Measurements from ENCODE around the gene CTU1. TPM values are rescaled to one million over a fixed set of nuclear protein-coding genes. Genes with fewer than 3 reads are reported as not detected.

The CTU1 gene
- total RNA-seq, 2 experiments from 2014 or later, result 10.6 to 11.1 TPM

DNA sequence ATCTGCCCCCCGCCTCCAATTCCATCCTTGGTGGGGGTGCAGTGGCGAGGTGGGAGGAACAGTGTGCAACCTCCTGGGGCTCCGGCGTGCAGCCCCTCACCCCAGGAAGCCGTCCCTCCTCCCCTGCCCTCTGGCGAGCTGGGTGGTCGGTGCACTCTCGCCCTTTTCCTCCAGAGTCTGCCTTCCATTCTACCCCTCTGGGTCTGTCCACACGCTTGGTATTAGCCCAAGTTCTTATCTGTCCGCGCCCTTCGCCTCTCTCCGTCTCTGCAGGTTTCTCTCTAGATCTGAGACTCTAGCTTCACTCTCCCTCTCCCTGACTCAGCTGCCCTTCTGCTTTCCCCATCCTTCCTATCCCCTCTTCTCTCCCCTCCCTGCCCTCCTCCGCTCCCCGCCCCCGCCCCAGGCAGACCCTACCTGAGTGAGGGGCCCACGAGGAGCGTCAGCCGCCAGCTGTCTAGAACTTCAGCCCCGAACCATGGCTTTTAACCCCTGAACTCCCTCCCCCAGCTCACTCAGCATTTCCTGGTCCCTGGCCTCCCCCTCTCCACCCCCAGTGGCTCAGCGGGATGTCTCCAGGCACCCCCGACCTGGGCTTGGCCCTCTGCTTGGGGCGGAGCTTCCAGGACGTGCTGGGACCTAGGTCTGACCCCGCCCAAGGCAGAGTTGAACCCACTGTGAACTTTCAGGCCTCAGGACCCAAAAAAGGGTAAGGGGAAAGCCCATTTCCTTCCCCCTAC, 42.8 kb downstream of the CTU1 start:
- H3K36me3 Mint-ChIP-seq (ENCODE audit: low read depth), result no peaks in the 10 kb centered on the region
- H3K27ac Mint-ChIP-seq, result no peak overlapping the region
- CTCF ChIA-PET, result no interaction called here
- H3K4me1 Mint-ChIP-seq (ENCODE audit: low read depth), result peaks cover 2% of the 10 kb centered on the region
- peaks cover 33% of the 10 kb centered on the region for H3K27me3 Mint-ChIP-seq
- DNase-seq (no peak), ATAC-seq (no peak)
- H3K4me3 Mint-ChIP-seq, result peak overlapping the region; percentile 10
- TF ChIP-seq, protein P1, sequence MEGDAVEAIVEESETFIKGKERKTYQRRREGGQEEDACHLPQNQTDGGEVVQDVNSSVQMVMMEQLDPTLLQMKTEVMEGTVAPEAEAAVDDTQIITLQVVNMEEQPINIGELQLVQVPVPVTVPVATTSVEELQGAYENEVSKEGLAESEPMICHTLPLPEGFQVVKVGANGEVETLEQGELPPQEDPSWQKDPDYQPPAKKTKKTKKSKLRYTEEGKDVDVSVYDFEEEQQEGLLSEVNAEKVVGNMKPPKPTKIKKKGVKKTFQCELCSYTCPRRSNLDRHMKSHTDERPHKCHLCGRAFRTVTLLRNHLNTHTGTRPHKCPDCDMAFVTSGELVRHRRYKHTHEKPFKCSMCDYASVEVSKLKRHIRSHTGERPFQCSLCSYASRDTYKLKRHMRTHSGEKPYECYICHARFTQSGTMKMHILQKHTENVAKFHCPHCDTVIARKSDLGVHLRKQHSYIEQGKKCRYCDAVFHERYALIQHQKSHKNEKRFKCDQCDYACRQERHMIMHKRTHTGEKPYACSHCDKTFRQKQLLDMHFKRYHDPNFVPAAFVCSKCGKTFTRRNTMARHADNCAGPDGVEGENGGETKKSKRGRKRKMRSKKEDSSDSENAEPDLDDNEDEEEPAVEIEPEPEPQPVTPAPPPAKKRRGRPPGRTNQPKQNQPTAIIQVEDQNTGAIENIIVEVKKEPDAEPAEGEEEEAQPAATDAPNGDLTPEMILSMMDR (IDR thresholded peaks at IDR 0.05), result no peak
- no peaks in the 10 kb centered on the region for H3K9me3 Mint-ChIP-seq
- intact Hi-C loops (cut with micrococcal nuclease), result no loop called here
- POLR2A ChIA-PET, result no interaction called here

DNA sequence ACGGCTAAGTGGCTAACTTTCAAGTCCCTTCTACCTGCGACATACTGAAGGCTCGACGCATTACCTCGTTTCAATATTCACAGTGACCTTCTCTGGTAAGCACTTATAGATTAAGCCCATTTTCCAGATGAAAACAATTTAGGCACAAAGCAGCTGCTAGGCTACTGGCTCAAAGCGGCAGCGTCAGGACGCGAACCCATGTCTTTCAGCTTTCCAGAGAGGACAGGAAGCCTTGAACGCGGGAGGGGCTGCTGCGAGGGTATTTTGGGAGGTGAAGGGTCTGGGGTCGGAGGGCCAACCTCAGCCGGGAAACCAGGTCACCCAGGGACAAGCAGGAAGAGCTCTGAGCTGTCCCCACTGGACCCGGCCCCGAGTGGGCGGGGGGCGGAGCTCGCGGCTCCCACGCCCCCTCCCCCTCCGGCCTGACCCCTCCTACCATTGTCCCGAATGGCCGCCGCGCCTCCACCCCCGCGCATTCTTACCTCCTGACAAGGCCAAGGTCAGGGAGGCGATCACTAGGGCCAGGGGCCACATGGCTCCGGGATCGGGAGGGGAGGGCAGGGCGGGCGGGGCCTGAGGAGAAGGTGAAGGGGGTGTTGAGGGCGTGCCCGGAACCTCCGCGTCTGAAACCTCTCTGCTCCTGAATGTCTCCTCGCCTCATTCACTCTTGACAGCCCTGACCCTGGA, 43.5 kb downstream of the CTU1 start, which contains the start of gene KLK13:
Gene KLK13 (minus strand): TSS at position 559 of the 687 bp plus-strand sequence. CDS start 25 bp downstream, at position 534.
- H3K27ac Mint-ChIP-seq, result no peak within 1 kb of the TSS
- ChIA-PET POLR2A (no interaction called here), CTCF (no interaction called here)
- H3K4me1 Mint-ChIP-seq (ENCODE audit: low read depth), result peaks cover 2% of the 10 kb centered on the region
- no peaks in the 10 kb centered on the region for H3K36me3 Mint-ChIP-seq (ENCODE audit: low read depth)
- H3K27me3 Mint-ChIP-seq, result peaks cover 35% of the 10 kb centered on the region
- ATAC-seq (no peak), DNase-seq (peak; percentile 11)
- H3K4me3 Mint-ChIP-seq, result peak within 1 kb of the TSS; percentile 10
- H3K9me3 Mint-ChIP-seq, result no peaks in the 10 kb centered on the region
- TF ChIP-seq, protein P1 (IDR thresholded peaks at IDR 0.05), result no peak
- intact Hi-C loops (cut with micrococcal nuclease), result no loop called here

DNA sequence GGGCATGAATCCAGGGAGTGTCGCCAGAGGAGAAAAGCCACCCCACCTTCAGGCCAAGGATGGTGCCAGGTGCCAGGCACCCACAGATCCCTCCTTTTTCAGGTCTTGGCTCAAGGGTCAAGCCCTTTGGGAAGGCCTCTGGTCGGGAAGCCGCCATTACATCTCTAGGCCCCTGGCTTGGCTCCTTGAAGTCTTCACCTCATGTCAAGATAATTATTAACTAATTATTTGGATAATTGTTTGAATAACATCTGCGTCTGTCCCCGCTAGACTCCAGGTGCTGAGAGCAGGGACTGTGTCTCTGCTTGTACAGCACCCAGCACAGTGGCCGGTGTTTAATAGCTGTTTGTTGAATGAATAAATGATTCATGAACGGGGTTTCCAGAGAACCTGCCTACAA, 44.5 kb downstream of the CTU1 start:
- no peak for DNase-seq
- H3K27ac Mint-ChIP-seq, result no peak overlapping the region
- no peaks in the 10 kb centered on the region for H3K36me3 Mint-ChIP-seq (ENCODE audit: low read depth)
- H3K4me1 Mint-ChIP-seq (ENCODE audit: low read depth), result peaks cover 2% of the 10 kb centered on the region
- ATAC-seq, result no peak
- intact Hi-C loops (cut with micrococcal nuclease), result no loop called here
- TF ChIP-seq, protein P1 (IDR thresholded peaks at IDR 0.05), result no peak
- H3K9me3 Mint-ChIP-seq, result no peaks in the 10 kb centered on the region
- peaks cover 35% of the 10 kb centered on the region for H3K27me3 Mint-ChIP-seq
- H3K4me3 Mint-ChIP-seq, result no peak overlapping the region
- CTCF ChIA-PET, result no interaction called here
- POLR2A ChIA-PET, result no interaction called here

DNA sequence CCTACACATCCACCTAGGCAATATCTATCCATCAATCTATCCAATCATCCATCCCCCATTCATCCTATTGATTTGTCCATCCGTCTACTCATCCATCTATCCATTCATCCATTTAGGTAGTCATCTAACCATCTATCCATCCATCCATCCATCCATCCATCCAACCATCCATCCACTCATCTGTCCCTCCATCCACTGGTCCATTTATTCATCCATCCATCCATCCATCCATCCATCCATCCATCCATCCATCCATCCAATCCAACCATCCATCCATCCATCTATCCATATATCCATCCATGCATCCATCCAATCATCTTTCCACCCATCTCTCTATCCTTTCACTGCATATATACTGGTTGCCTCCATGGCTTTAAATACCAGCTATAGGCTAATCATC, 47.2 kb downstream of the CTU1 start:
- peaks cover 2% of the 10 kb centered on the region for H3K4me1 Mint-ChIP-seq (ENCODE audit: low read depth)
- peaks cover 27% of the 10 kb centered on the region for H3K27me3 Mint-ChIP-seq
- TF ChIP-seq, protein P1 (IDR thresholded peaks at IDR 0.05), result no peak
- ATAC-seq (no peak), DNase-seq (no peak)
- no peaks in the 10 kb centered on the region for H3K36me3 Mint-ChIP-seq (ENCODE audit: low read depth)
- intact Hi-C loops (cut with micrococcal nuclease), result no loop called here
- POLR2A ChIA-PET, result no interaction called here
- no peak overlapping the region for H3K4me3 Mint-ChIP-seq
- no peaks in the 10 kb centered on the region for H3K9me3 Mint-ChIP-seq
- CTCF ChIA-PET, result no interaction called here
- no peak overlapping the region for H3K27ac Mint-ChIP-seq

DNA sequence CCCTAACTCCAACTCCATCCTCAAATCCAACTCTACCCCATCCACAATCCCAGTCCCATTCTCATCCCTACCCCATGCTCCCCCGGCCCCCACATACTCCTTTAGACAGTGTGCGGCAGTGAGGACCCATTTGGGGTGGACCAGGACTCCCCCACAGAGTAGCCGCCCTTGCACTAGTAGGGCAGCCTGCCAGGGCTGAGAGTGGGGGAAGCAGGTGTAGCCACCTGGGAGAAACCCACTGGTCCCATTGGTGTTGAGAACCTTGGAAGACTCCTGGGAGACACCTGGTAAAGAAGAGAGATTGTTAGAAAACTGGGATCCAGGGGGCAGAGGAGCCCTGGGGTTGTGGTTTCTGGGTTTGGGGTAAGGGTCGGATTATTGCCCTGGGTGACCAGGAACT, 47.9 kb downstream of the CTU1 start:
- intact Hi-C loops (cut with micrococcal nuclease), result no loop called here
- no peaks in the 10 kb centered on the region for H3K36me3 Mint-ChIP-seq (ENCODE audit: low read depth)
- CTCF ChIA-PET, result no interaction called here
- ATAC-seq (no peak), DNase-seq (no peak)
- no peaks in the 10 kb centered on the region for H3K9me3 Mint-ChIP-seq
- H3K4me1 Mint-ChIP-seq (ENCODE audit: low read depth), result peaks cover 2% of the 10 kb centered on the region
- no peak overlapping the region for H3K4me3 Mint-ChIP-seq
- POLR2A ChIA-PET, result no interaction called here
- H3K27me3 Mint-ChIP-seq, result peaks cover 24% of the 10 kb centered on the region
- H3K27ac Mint-ChIP-seq, result no peak overlapping the region
- TF ChIP-seq, protein P1 (IDR thresholded peaks at IDR 0.05), result no peak
